Iris pigment epithelial cell (primary cell): Measurements from ENCODE around the gene FEZ2.
"Not testable (repeated sequence)": the region's sequence is repeated elsewhere in the genome, so short reads cannot be mapped to it uniquely, and the experiment has no call there.

Experiments
- DNase-seq: peaks from one replicate; pipeline ENCODE4 v3.0.0-alpha.2; 2011; ENCODE audit warnings: low read depth

Gene FEZ2, protein sequence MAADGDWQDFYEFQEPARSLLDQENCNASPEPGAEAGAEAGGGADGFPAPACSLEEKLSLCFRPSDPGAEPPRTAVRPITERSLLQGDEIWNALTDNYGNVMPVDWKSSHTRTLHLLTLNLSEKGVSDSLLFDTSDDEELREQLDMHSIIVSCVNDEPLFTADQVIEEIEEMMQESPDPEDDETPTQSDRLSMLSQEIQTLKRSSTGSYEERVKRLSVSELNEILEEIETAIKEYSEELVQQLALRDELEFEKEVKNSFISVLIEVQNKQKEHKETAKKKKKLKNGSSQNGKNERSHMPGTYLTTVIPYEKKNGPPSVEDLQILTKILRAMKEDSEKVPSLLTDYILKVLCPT

DNA sequence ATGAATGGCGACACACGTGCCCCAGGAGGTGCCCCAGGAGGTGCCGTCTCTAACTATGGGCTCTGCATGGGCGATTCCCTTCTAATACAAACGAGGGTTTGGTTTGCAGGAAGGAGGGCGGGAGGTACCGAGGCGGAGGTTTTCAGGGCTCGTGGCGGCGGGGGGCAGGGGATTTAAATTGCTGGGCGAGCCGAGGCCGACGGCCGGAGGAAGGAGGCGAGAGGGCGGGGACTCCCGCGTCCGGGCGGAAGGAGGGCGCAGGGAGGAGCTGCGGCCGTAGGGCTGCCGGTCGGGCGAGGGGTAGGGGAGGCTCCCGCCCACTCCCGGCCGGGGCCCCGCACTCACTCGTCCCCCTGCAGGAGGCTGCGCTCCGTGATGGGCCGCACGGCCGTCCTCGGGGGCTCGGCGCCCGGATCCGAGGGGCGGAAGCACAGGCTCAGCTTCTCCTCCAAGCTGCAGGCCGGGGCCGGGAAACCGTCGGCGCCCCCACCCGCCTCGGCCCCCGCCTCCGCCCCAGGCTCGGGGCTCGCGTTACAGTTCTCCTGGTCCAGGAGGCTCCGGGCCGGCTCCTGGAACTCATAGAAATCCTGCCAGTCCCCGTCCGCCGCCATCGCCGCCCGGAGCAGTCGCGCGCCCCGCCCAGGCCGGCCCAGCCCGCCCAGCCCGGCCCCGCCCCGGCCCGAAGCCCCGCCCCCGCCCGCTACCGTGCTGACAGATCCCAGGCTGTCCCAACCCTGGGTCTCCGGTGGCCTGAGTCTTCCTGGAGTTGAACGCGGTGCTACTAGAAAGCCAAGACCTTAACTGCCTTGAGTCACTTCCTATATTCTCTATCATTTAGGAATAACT lies at the start of gene FEZ2:
Gene FEZ2, minus strand, starts transcription at position 637 of the 846 bp plus-strand sequence. Its CDS starts 26 bp downstream, at position 611.
- DNase-seq, result peak; percentile 80

DNA sequence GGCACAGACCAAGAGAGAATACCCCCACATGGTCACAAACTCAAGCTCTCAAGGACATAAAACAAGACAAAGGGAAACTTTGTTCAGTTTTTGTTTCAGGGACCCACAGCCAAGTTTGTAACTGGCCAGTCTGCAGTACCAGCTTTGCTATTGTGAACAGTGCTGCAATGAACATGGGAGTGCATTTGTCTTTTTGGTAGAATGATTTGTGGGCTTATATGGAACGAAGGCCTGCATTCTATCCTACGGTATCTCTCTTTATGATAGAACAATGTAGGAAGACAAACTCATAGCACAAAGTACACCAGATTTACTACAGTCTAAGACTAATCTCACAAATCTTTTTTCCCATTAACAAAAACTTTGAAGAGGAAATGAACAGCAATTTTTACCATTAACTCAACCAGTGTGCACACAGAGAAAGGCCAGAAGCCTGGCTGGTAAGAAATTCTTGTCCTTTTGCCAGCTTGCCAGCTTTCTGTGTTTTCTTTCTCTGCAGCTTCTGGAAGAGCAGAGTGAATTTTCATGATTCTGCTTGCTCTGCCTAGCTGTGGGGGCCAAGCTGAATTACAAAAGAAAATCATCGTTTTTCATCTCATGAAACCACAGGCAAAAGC lies 37.1 kb upstream of the FEZ2 start:
- DNase-seq, result no peak

DNA sequence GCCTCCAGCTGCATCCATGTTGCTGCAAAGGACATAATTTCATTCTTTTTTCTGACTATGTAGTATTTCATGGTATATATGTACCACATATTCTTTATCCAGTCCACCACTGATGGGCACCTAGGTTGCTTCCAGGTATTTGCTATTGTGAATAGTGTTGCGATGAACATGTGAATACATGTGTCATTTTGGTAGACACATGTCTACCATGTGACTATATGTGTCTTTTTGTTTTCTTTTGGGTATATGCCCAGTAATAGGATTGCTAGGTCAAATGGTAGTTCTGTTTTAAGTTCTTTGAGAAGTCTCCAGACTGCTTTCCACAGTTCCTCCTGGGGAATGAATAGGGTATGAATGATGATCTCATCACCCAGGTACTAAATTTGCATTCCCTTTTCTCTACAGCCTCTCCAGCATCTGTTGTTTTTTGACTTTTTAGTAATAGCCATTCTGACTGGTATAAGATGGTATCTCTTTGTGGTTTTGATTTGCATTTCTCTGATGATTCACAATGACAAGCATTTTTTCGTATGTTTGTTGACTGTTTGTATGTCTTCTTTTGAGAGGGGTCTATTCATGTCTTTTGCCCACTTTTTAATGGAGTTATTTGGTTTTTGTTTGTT lies 35.6 kb upstream of the FEZ2 start:
- peak; percentile 36 for DNase-seq

DNA sequence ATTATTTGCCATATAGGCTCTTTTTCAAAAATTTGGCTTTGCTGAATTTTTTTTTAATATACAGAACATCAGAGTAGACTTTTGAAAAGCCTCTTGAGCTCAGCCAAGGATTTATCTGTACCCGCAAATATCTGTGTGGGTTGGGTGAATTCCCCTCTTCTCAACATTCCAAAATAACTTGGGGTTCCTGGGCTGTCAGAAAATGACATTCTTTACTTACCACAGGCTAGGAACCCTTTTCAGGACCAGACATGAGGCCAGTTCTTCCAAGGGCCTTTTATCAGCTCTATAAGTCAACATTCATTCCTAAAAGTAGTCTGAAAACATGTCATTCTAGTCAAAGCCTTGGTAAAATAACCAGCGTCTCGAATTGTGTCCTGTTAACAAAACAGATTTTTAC lies 28.8 kb upstream of the FEZ2 start:
- no peak for DNase-seq

DNA sequence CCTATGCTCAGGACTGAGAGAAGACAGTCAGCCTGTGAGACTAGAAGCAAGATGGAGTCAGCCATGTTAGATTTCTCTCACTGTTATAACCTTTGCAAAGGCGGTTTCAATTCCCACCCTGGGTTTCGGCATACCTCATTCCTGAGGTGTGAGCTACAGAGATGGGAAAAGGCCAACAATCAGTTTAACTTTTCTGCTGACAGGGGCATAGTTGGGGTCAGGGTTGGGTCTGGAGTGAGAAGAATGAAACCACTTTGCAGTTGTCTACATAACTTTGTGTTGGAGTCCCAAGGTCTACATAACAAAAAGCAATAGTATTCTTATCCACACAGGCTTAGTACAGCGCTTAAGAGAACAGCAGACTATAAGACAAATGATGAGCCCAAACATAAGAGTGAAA lies 28.1 kb upstream of the FEZ2 start:
- DNase-seq, result no peak

DNA sequence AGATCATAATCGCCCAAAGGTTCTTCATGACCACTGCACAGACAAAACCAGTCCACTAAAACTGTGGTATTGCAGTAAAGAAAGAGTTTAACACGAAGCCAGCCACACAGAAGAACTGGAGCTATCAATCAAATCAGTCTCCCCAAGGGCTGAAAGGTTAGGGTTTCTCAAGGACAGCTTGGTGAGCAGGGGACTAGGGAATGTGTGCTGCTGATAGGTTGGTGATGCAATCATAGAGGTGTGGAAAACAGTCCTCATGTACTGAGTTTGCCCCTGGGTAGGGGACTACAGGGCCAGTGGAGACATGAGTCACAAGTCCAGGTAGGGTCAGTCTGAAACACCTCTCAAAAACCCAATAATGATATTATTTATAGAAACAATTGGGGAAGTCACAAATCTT lies 27.3 kb upstream of the FEZ2 start:
- DNase-seq, result no peak

DNA sequence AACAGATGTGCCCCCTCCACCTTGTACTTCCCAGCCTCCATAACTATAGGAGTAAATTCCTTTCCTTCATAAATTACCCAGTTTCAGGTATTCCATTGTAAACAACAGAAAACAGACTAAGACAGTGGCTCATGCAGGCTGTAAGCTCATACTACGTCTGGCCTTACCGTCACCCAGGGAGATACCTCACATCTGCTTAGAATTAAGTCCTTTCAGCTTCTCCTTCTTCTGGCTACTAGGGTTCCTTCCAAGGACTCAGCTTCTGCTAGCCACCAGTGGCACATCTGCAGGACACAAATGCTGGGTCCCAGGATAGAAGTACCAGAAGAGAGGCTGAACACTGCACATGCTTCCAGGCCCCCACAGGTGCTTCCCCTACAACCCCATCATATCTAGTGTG lies 22.4 kb upstream of the FEZ2 start:
- DNase-seq, result no peak

DNA sequence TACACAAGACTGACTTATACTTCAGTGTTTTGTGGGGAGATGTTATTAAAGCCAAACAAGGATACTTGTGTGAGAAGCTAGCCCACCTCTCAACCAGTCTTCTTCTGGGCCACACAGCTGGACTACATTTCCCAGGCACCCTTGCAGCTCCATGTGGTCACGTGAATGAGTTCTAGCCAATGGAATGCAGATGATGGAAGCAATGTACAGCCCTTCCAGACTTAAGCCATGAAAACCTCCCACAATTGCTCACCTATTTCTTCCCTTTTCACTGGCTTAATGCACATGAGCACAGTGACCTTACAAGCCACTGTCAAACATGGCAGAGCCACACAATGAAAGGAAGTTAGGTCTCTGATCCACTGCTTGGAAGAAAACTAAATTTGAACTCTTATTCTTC lies 20.4 kb upstream of the FEZ2 start:
- DNase-seq, result peak; percentile 85

DNA sequence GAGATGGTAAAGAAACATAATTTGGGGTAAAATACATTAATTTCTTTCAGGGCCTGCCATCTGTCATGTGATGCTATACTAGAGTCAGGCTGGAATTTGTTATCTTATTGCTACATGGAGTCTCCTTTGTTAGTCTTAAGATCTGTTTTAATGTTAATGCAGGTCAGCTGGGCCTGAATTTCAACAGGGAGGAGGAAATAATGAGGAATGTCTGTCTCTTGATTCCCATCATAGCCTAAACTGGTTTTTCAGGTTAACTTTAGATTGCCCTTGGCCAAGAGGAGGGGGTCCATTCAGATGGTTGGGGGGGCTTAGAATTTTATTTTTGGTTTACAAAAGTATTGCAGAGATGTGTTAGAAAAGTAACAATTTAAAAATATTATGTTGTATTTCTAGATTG lies 19.0 kb upstream of the FEZ2 start:
- DNase-seq, result no peak

DNA sequence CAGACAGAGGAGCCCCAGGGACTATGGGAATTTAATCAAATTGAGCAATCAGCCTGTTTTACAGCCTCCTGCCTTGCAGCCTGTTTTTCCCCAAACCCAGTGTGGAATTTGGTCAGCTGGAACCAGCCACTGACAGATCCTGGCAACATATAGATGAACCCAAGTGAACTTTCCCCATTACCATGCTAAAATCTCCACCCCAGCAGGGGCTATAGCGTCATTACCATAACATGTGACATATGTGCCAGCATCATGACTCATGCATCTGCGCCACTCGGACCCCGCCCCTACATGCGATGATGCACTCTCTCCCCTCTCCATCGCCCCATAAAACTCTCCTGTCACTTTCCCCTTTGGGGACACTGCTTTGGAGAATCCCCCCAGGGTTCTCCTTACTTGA lies 17.3 kb upstream of the FEZ2 start:
- peak; percentile 34 for DNase-seq

DNA sequence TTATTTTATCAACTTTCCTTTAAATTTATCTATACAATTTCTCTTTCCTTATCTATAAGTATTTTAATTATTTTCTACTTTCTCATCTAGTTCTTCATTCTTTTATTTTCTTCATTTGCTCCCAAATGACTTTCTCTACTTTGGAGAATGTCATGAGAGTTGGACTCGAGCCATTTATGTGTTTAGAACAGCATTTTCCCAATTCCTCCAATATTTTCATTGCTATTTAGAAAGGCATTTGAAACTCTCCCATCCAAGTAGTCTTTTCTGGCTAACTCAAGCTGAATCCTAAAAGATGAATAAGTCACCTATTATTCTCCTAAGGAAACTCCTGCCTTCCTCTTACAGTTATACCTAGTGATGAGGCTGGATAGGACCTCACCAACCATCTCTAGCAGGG lies 15.8 kb upstream of the FEZ2 start:
- no peak for DNase-seq

DNA sequence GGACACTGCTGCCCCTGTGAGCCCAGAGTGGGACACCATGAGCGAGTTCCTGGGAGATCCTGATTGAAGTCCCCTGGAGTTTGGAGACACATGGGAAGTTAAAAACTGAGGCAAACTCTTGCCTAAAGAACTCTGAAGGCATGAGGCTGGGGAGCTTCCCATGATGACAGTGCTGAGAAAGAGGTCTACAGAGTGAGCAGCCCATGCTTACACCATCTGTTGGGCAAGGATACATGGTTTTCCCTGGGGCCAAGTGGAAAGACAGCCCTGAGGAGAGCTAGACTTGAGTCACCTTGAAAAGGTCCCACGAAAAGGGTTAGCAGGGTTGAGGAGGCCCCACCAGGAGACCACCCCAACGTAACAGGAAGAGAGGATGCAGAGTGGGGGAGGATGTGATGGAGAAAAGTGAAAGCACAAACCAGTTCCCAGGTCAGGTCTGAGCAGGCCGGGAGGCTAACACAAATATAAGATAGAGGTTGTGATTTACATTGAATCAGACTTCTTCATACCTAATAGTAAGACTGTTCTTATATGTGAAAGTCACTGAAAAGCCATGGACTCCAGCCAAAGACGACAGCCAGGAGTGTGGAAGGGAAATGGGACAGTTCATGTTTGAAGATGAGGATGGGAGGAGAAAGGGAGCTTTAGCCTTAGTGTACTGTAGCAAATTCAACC lies 13.5 kb upstream of the FEZ2 start:
- DNase-seq, result no peak

DNA sequence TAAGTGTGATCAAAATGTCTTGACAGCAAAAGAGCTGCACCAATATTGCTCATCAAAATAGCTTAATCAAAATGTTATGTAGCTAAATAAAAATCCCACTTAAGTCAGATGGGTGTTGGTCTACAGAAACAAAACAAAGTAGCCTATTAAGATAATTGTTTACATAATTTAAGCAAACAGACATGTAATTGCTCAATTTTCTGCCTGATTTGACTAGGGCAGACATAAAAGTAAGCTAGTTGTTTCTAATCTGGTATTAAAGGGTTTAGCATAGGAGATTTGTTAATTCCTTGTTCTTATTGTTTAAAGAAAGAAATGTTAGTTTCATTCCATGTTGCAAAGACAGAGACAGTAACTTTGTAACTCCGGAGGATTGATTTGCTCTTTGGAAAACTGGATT lies 11.5 kb upstream of the FEZ2 start:
- no peak for DNase-seq

DNA sequence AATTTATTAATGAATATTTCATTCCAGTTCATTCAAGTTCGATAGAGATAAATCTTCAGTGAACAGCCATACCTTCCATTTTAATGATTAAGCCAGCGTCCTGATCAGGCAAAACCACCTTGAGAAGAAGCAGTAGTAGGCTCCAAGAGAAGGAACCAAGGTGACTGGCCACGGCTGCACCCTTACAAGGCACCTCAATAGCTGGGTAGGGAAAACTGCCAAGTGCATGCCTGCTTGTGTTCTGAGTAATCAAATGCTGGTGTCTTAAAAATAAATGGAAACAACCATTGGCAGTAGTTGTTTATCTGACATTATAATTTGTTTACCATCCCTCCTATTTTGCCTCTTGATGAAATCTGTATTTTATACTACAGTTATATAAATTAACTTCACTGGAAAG lies 10.0 kb upstream of the FEZ2 start:
- no peak for DNase-seq

DNA sequence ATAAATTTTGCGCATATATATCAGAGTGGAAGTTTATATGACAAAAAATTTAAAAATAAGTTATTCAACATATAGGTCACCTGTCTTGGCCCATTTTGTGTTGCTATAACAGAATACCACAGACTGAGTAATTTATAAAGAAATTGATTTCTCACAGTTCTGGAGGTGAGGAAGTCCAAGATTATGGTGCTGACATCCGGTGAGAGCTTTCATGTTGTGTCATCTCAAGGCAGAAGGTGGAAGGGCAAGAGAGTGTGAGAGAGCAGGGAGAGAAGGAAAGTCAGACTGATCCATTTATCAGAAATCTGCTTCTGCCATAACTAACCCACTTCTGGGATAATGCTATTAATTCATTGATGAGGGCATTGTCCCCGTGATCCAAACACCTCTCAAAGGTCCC lies 9.0 kb upstream of the FEZ2 start:
- no peak for DNase-seq

DNA sequence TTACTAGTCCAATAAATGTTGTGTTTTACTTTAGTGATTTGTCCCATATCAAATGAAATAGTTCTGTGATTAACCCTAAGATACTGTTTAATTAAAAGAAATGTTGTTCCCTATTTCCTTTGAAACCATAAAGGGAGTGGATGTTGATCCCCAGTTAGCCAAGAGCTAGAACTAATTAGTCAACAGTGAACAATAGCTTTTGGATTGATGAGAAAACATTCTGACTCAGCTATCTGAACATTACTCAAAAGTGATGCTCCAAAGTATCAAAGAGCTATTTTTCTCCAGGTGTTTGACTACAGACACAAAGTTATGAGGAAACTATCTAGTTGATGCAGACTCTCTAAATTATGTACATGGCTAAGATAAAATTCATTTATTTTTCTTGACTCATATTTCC lies 7.3 kb upstream of the FEZ2 start:
- no peak for DNase-seq

DNA sequence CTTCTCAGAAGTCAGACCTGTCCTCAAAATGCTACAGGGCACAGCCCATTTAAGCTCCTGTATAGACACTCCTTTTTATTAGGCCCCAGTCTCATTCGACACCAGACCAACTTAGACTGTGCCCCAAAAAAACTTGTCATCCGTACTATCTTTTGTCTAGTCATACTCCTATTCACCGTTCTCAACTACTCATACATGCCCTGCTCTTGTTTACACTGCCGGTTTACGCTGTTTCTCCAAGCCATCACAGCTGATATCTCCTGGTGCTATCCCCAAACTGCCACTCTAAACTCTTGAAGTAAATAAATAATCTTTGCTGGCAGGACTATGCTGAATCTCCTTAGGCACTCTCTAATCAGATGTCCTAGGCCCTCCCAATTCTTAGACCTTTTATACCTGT lies 5.7 kb upstream of the FEZ2 start:
- not testable (repeated sequence) for DNase-seq

DNA sequence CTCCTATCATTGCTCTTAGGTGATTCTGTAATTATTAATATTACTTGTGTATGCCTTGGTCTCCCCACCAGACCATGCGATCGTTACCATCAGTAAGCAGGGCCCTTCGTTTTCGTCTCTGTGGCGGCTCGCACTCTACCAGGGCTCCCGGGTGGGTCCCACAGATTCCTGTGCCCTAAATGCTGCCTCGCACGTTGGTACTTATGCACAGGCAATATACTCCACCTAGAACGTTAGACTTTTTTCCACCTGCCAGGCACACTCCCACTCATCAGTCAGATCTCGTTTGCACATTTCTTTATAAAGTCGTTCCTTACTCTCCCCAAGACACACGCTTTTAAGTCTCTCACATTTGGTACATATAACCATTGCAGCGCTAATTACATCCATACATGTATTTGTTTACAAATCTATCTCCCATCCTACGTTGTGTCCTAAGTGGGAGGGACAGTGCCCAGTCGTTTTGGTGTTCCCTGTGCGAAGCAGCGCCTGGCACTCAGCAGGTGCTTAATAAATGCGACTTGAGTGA lies 901 bp downstream of the FEZ2 start:
- peak; percentile 8 for DNase-seq

DNA sequence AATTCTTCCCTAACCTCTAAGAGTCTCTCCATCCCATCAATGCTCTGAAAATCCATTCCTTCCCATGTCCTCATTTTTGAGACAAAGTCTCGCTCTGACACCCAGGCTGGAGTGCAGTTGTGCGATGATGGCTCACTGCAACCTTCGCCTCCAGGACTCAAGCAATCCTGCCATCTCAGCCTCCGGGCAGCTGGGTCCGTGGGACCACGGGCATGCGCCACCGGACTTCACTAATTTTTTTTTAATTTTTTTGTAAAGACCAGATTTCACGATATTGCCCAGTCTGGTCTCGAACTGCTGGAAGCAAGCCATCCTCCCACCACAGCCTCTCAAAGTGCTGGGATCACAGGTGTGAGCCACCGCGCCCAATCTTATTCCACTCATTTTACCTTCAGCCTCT lies 1.6 kb downstream of the FEZ2 start:
- DNase-seq, result no peak

DNA sequence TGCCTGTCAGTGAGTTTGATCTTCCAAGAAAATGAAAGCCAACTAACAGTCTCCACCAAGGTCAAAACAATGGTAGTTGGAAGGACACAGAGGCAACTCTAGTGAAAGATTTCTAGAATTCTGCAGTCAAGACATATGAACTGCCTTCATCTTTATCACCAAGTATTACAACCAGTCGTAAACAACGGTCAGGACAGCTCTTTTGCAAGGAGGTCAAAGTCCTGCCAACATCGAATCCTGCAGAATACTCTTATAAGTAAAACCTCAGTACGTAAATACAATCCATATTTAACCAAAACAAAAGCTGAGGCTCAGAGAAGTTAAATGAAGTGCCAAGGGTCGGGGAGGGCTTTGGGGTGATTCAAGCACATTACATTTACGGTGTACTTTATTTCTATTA lies 3.1 kb downstream of the FEZ2 start:
- DNase-seq, result no peak

DNA sequence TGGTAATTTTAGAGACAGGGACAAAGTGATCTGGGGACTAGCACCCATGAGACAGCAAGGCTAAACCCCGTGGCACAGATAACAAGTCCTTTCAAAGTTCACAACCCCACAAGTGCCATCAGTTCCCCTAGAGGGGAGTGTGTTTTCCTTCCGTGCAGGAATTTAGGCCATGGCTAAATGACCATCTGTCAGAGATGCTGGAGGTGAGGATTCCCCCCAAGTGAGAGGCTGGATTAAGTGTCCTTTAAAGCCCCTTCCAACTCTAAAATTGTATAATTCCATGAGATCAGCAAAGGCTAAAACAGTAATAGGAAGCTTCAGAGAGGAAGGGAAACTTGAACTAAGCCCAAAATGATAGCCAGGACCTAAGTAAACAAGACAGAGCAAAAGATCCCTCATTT lies 8.7 kb downstream of the FEZ2 start:
- no peak for DNase-seq

DNA sequence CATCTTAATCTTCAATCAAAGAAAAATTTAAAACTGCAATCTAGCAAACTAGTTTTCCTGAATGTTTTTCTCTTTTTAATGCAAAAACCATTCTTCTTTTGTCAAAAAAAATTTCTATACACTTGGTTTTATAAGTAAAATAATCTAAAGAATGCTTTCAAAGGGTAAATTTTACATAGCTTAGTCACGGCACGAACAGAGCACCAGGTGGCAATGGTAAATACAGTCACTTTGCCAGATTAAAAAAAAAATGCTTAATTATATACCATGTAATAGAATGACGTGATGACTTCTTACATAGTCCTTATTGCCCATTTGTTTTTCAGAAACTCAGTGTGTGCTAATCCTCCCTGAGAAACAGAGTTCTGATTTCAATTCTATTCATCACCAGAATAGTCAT lies 10.4 kb downstream of the FEZ2 start:
- no peak for DNase-seq
